Neural cell (in vitro differentiated cells): Measurements from ENCODE around the gene GNAQ.

ENCODE experiments used
- CTCF ChIP-seq: fragments of 450-650 bp; IDR thresholded peaks from 2 replicates; pipeline ENCODE4 v1.5.1; 2014; ENCODE audit warnings: antibody characterized with exemption, mild to moderate bottlenecking, moderate library complexity; ENCODE audit not compliant: poor library complexity, severe bottlenecking
- EZH2 ChIP-seq: fragments of 200-600, 300-800 bp; shearing (Covaris generic), sonication (generic); IDR thresholded peaks from 2 replicates; pipeline ENCODE4 v1.6.1; 2014; ENCODE audit warnings: antibody characterized with exemption, low read length, borderline replicate concordance, mild to moderate bottlenecking; ENCODE audit not compliant: insufficient read depth, poor library complexity, severe bottlenecking
- POLR2AphosphoS5 ChIP-seq: IDR thresholded peaks from 2 replicates; pipeline ENCODE4 v1.6.1; 2012
- RAD21 ChIP-seq: fragments of 450-650 bp; conservative IDR thresholded peaks from 2 replicates; pipeline ENCODE4 v1.6.1; 2014; ENCODE audit warnings: antibody characterized with exemption, mild to moderate bottlenecking, moderate library complexity
- REST ChIP-seq: IDR thresholded peaks from 2 replicates; pipeline ENCODE4 v1.6.1; 2012; ENCODE audit warnings: borderline replicate concordance

- TF ChIP-seq POLR2AphosphoS5 (no peak), CTCF (no peak), EZH2 (no peak), REST (no peak), RAD21 (no peak)
Measured at GRCh38 chr9:77882294-77882693, 149.3 kb downstream of the GNAQ start.
